Caco-2 (cell line): ENCODE results near the gene YAF2. TPM values are rescaled to one million over a fixed set of nuclear protein-coding genes. Genes with fewer than 3 reads are reported as not detected.

Experiments
- BruUV-seq: library from RNA; stranded (reverse); fragments of 400-500 nt; replicated peaks from 2 replicates; lab custom pipeline; 2021; lab: Mats Ljungman, UMichigan
- CTCF ChIA-PET: fragments of 300-600 bp; sonication (Branson Sonifier 250); formaldehyde crosslinking; loops from one replicate; lab custom pipeline; 2022; ENCODE audit warnings: antibody characterized with exemption; lab: Charles Lee
- POLR2A ChIA-PET: fragments of 300-600 bp; sonication (Branson Sonifier 250); formaldehyde crosslinking; loops from one replicate; lab custom pipeline; 2022; ENCODE audit warnings: antibody characterized with exemption; lab: Charles Lee
- DNase-seq, 2 experiments: peaks; one replicate each; pipeline versions ENCODE4 v3.0.0 to v3.0.0-alpha.2; 2020 to 2022
- H3K27me3 ChIP-seq: replicated peaks from 2 replicates; pipeline ENCODE4 v1.6.0; 2011; ENCODE audit warnings: low read length; ENCODE audit not compliant: control insufficient read depth, insufficient read depth
- H3K36me3 ChIP-seq: 2 replicates; pipeline ENCODE4 v1.5.1; 2011; ENCODE audit warnings: low read length; ENCODE audit not compliant: control insufficient read depth, insufficient read depth
- H3K4me1 ChIP-seq: fragments of 250-450 bp; sonication (Bioruptor Pico); 2 replicates; pipeline ENCODE4 v1.5.1; 2020; ENCODE audit warnings: mild to moderate bottlenecking
- H3K4me3 ChIP-seq: 2 replicates; pipeline ENCODE4 v1.5.1; 2011; ENCODE audit warnings: low read depth, mild to moderate bottlenecking, control low read depth, low read length
- H3K9me3 ChIP-seq: fragments of 250-450 bp; sonication (Bioruptor Pico); 2 replicates; pipeline ENCODE4 v1.5.1; 2020; ENCODE audit warnings: mild to moderate bottlenecking, moderate library complexity
- H3K27ac Mint-ChIP-seq: one replicate; pipeline ENCODE4 v1.8.0; 2022; ENCODE audit warnings: mixed read lengths; ENCODE audit not compliant: unreplicated experiment
- H3K27me3 Mint-ChIP-seq: one replicate; pipeline ENCODE4 v1.8.0; 2022; ENCODE audit warnings: mixed read lengths; ENCODE audit not compliant: insufficient read depth, unreplicated experiment
- H3K36me3 Mint-ChIP-seq: one replicate; pipeline ENCODE4 v1.8.0; 2022; ENCODE audit warnings: mild to moderate bottlenecking, mixed read lengths; ENCODE audit not compliant: insufficient read depth, unreplicated experiment
- H3K4me1 Mint-ChIP-seq: one replicate; pipeline ENCODE4 v1.8.0; 2022; ENCODE audit warnings: low read depth, mixed read lengths; ENCODE audit not compliant: unreplicated experiment
- H3K4me3 Mint-ChIP-seq: one replicate; pipeline ENCODE4 v1.8.0; 2022; ENCODE audit warnings: mild to moderate bottlenecking, moderate library complexity, mixed read lengths; ENCODE audit not compliant: unreplicated experiment
- H3K9me3 Mint-ChIP-seq: one replicate; pipeline ENCODE4 v1.8.0; 2022; ENCODE audit warnings: mixed read lengths; ENCODE audit not compliant: unreplicated experiment
- CTCF ChIP-seq, 2 experiments: fragments of 200-600 bp in 1 of 2; IDR thresholded peaks; 1 replicate in 1 of 2; 2 replicates in 1 of 2; pipeline versions ENCODE4 v1.5.1 to v1.8.0; 2011 to 2022; ENCODE audit warnings: antibody characterized with exemption in 1 of 2, control low read depth in 1 of 2, inconsistent platforms in 1 of 2, low read depth in 1 of 2, low read length in 1 of 2, mild to moderate bottlenecking in 1 of 2, moderate library complexity in 1 of 2; ENCODE audit not compliant: insufficient read depth in 1 of 2, severe bottlenecking in 1 of 2, unreplicated experiment in 1 of 2
- intact Hi-C: fragments of 100-400 bp; cut with micrococcal nuclease; formaldehyde crosslinking; loops from one replicate; pipeline ENCODE4 v1.10.0; 2022; ENCODE audit not compliant: unreplicated experiment
- total RNA-seq: library from RNA; stranded (reverse); gene quantifications from 2 replicates; pipeline ENCODE4 v1.2.3, GENCODE V29; 2022

YAF2 gene
- total RNA-seq, 1 experiment from 2014 or later: 29.2 TPM

- H3K36me3 Mint-ChIP-seq: peaks cover 7% of the 10 kb centered on the region
- H3K27ac Mint-ChIP-seq: peak overlapping the region; percentile 58
- H3K27me3 Mint-ChIP-seq: no peaks in the 10 kb centered on the region
- no peak for TF ChIP-seq CTCF (IDR thresholded peaks at IDR 0.05; ENCODE audit: insufficient read depth in 1 of 2, low read depth in 1 of 2, low read length in 1 of 2, severe bottlenecking in 1 of 2, unreplicated experiment in 1 of 2)
- ChIA-PET POLR2A (no interaction called here), CTCF (no interaction called here)
- Histone ChIP-seq H3K36me3 (no peaks in the 10 kb centered on the region), H3K27me3 (no peaks in the 10 kb centered on the region), H3K9me3 (no peaks in the 10 kb centered on the region), H3K4me1 (peaks cover 14% of the 10 kb centered on the region), H3K4me3 (no peak overlapping the region)
- peaks cover under 1% of the 10 kb centered on the region for H3K4me1 Mint-ChIP-seq
- no peak overlapping the region for H3K4me3 Mint-ChIP-seq
- BruUV-seq: no TSS peak
- H3K9me3 Mint-ChIP-seq: no peaks in the 10 kb centered on the region
- DNase-seq: no peak
- intact Hi-C loops: no loop called here
Measured at GRCh38 chr12:42135259-42135814, 102.7 kb downstream of the YAF2 start.

- H3K4me1 Mint-ChIP-seq: no peaks in the 10 kb centered on the region
- Histone ChIP-seq H3K9me3 (no peaks in the 10 kb centered on the region), H3K27me3 (no peaks in the 10 kb centered on the region), H3K4me3 (no peak overlapping the region), H3K36me3 (no peaks in the 10 kb centered on the region), H3K4me1 (peaks cover 35% of the 10 kb centered on the region)
- no peak overlapping the region for H3K27ac Mint-ChIP-seq
- DNase-seq: no peak
- H3K9me3 Mint-ChIP-seq: no peaks in the 10 kb centered on the region
- peaks cover 7% of the 10 kb centered on the region for H3K36me3 Mint-ChIP-seq
- H3K4me3 Mint-ChIP-seq: no peak overlapping the region
- TF ChIP-seq CTCF (IDR thresholded peaks at IDR 0.05; ENCODE audit: insufficient read depth in 1 of 2, low read depth in 1 of 2, low read length in 1 of 2, severe bottlenecking in 1 of 2, unreplicated experiment in 1 of 2): no peak
- ChIA-PET POLR2A (interaction anchor here (0.6 kb wide), 1 partner anchor 165 kb away, joined by 5 read pairs; no protein-coding TSS in a partner anchor), CTCF (interaction anchor here (1.0 kb wide), 1 partner anchor 201 kb away, joined by 3 read pairs; no protein-coding TSS in a partner anchor)
- intact Hi-C loops: no loop called here
- no TSS peak for BruUV-seq
- H3K27me3 Mint-ChIP-seq: no peaks in the 10 kb centered on the region
Measured at GRCh38 chr12:42130672-42131402, 107.2 kb downstream of the YAF2 start.

- Histone ChIP-seq H3K4me3 (no peak overlapping the region), H3K27me3 (no peaks in the 10 kb centered on the region), H3K36me3 (no peaks in the 10 kb centered on the region), H3K4me1 (peaks cover 43% of the 10 kb centered on the region), H3K9me3 (no peaks in the 10 kb centered on the region)
- Mint-ChIP-seq H3K4me1 (no peaks in the 10 kb centered on the region), H3K27me3 (no peaks in the 10 kb centered on the region), H3K36me3 (peaks cover 7% of the 10 kb centered on the region), H3K9me3 (no peaks in the 10 kb centered on the region), H3K4me3 (no peak overlapping the region), H3K27ac (no peak overlapping the region)
- no TSS peak for BruUV-seq
- intact Hi-C loops: loop anchor here (1.0 to 5.0 kb wide), 7 partner anchors 12 to 440 kb away; partner anchors contain the start of gene YAF2
- DNase-seq: peak; percentile 63 to 75
- ChIA-PET CTCF (interaction anchor here (0.6 to 1.0 kb wide), 3 partner anchors 114 to 242 kb away, joined by 4 to 7 read pairs (median 4); no protein-coding TSS in a partner anchor), POLR2A (no interaction called here)
- peak; percentile 74 to 91 for TF ChIP-seq CTCF (IDR thresholded peaks at IDR 0.05; ENCODE audit: insufficient read depth in 1 of 2, low read depth in 1 of 2, low read length in 1 of 2, severe bottlenecking in 1 of 2, unreplicated experiment in 1 of 2)
Measured at GRCh38 chr12:42129595-42130204, 108.3 kb downstream of the YAF2 start.
